Measurements from ENCODE around the gene PSTPIP1. TPM values are rescaled to one million over a fixed set of nuclear protein-coding genes. Genes with fewer than 3 reads are reported as not detected.
A peak's percentile ranks its signal among the peaks of the same experiment; 100 is the strongest.

The PSTPIP1 gene
- total and polyA plus RNA-seq, 2 of the 13 experiments (the other 11 are each of a cell fraction or from before 2014, with no cell fraction given), result 4.4 to 8.7 TPM

DNA sequence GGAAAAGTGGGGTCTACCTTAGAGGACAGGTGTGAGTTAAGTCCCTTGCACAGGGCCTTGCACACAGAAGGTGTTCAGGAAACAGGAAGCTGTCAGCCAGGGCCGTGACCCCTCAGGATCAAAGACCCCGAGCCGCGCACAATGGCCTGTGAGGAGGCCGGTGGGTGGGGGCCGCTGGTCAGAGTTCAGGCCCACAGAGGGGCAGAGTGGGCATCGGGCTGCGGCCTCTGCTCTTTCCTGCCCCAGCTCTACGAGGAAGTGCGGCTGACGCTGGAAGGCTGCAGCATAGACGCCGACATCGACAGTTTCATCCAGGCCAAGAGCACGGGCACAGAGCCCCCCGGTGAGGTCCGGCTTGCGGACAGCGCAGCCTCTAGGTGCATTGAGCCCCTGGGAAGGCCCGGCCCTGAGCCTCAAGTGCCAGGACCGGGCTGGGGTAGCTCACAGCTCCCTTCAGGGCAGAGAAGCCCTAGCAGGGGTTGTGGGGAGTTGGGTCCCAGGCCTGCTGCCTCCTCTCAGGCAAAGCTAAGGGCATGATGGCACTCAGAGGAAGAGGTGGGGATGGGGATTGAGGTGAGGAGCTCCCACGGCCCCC is 37.2 kb downstream of the PSTPIP1 start (continued):
- TF ChIP-seq, protein P1, sequence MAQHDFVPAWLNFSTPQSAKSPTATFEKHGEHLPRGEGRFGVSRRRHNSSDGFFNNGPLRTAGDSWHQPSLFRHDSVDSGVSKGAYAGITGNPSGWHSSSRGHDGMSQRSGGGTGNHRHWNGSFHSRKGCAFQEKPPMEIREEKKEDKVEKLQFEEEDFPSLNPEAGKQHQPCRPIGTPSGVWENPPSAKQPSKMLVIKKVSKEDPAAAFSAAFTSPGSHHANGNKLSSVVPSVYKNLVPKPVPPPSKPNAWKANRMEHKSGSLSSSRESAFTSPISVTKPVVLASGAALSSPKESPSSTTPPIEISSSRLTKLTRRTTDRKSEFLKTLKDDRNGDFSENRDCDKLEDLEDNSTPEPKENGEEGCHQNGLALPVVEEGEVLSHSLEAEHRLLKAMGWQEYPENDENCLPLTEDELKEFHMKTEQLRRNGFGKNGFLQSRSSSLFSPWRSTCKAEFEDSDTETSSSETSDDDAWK (CRISPR knock-in tag; IDR thresholded peaks at IDR 0.05), result no peak
- TF ChIP-seq IRF2 (CRISPR knock-in tag; IDR thresholded peaks at IDR 0.05) (peak; percentile 44; the same call in 1 of the 2 replicates), EHMT2 (IDR thresholded peaks at IDR 0.05; ENCODE audit: borderline replicate concordance, low read depth, low read length) (no peak), ELF3 (CRISPR knock-in tag; IDR thresholded peaks at IDR 0.05) (peak; percentile 94), GATAD1 (CRISPR knock-in tag; IDR thresholded peaks at IDR 0.05) (peak; percentile 57), ZNF572 (CRISPR knock-in tag; IDR thresholded peaks at IDR 0.05) (0 out of 2 replicates have a peak, but pooled peaks have one; percentile 66), FOSL1 (CRISPR knock-in tag; IDR thresholded peaks at IDR 0.05; ENCODE audit: borderline replicate concordance) (no peak), MIER3 (CRISPR knock-in tag; IDR thresholded peaks at IDR 0.05; ENCODE audit: borderline replicate concordance) (no peak), KDM6A (CRISPR knock-in tag; IDR thresholded peaks at IDR 0.05; ENCODE audit: low read depth) (0 out of 2 replicates have a peak, but pooled peaks have one; percentile 35), ZNF235 (CRISPR knock-in tag; IDR thresholded peaks at IDR 0.05; ENCODE audit: borderline replicate concordance) (no peak), THAP11 (CRISPR knock-in tag; IDR thresholded peaks at IDR 0.05) (peak; percentile 51; the same call in 1 of the 2 replicates), IKZF1 (IDR thresholded peaks at IDR 0.05) (no peak), HOXA5 (CRISPR knock-in tag; IDR thresholded peaks at IDR 0.05) (no peak), RORA (CRISPR knock-in tag; IDR thresholded peaks at IDR 0.05) (no peak), ZNF296 (CRISPR knock-in tag; conservative IDR thresholded peaks at IDR 0.05) (peak; percentile 89; the same call in 1 of the 2 replicates), GABPB1 (CRISPR knock-in tag; IDR thresholded peaks at IDR 0.05) (peak; percentile 88), RBM22 (optimal IDR thresholded peaks at IDR 0.05; ENCODE audit: low read length) (no peak), ZNF619 (CRISPR knock-in tag; IDR thresholded peaks at IDR 0.05) (0 out of 2 replicates have a peak, but pooled peaks have one; percentile 26), TCF7L2 (IDR thresholded peaks at IDR 0.05; ENCODE audit: low read depth, low read length) (peak; percentile 64), HMG20A (CRISPR knock-in tag; IDR thresholded peaks at IDR 0.05; ENCODE audit: borderline replicate concordance) (peak; percentile 45; the same call in 1 of the 2 replicates)
- TF ChIP-seq, protein P2, sequence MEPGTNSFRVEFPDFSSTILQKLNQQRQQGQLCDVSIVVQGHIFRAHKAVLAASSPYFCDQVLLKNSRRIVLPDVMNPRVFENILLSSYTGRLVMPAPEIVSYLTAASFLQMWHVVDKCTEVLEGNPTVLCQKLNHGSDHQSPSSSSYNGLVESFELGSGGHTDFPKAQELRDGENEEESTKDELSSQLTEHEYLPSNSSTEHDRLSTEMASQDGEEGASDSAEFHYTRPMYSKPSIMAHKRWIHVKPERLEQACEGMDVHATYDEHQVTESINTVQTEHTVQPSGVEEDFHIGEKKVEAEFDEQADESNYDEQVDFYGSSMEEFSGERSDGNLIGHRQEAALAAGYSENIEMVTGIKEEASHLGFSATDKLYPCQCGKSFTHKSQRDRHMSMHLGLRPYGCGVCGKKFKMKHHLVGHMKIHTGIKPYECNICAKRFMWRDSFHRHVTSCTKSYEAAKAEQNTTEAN (CRISPR knock-in tag; conservative IDR thresholded peaks at IDR 0.05), result peak; percentile 86
- TF ChIP-seq, protein P3, sequence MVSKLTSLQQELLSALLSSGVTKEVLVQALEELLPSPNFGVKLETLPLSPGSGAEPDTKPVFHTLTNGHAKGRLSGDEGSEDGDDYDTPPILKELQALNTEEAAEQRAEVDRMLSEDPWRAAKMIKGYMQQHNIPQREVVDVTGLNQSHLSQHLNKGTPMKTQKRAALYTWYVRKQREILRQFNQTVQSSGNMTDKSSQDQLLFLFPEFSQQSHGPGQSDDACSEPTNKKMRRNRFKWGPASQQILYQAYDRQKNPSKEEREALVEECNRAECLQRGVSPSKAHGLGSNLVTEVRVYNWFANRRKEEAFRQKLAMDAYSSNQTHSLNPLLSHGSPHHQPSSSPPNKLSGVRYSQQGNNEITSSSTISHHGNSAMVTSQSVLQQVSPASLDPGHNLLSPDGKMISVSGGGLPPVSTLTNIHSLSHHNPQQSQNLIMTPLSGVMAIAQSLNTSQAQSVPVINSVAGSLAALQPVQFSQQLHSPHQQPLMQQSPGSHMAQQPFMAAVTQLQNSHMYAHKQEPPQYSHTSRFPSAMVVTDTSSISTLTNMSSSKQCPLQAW (CRISPR knock-in tag; IDR thresholded peaks at IDR 0.05), result peak; percentile 64; the same call in 1 of the 2 replicates
- TF ChIP-seq, protein P4, sequence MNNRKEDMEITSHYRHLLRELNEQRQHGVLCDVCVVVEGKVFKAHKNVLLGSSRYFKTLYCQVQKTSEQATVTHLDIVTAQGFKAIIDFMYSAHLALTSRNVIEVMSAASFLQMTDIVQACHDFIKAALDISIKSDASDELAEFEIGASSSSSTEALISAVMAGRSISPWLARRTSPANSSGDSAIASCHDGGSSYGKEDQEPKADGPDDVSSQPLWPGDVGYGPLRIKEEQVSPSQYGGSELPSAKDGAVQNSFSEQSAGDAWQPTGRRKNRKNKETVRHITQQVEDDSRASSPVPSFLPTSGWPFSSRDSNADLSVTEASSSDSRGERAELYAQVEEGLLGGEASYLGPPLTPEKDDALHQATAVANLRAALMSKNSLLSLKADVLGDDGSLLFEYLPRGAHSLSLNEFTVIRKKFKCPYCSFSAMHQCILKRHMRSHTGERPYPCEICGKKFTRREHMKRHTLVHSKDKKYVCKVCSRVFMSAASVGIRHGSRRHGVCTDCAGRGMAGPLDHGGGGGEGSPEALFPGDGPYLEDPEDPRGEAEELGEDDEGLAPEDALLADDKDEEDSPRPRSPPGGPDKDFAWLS (CRISPR knock-in tag; IDR thresholded peaks at IDR 0.05; ENCODE audit: borderline replicate concordance), result no peak
- TF ChIP-seq, protein P5, sequence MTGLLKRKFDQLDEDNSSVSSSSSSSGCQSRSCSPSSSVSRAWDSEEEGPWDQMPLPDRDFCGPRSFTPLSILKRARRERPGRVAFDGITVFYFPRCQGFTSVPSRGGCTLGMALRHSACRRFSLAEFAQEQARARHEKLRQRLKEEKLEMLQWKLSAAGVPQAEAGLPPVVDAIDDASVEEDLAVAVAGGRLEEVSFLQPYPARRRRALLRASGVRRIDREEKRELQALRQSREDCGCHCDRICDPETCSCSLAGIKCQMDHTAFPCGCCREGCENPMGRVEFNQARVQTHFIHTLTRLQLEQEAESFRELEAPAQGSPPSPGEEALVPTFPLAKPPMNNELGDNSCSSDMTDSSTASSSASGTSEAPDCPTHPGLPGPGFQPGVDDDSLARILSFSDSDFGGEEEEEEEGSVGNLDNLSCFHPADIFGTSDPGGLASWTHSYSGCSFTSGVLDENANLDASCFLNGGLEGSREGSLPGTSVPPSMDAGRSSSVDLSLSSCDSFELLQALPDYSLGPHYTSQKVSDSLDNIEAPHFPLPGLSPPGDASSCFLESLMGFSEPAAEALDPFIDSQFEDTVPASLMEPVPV (CRISPR knock-in tag; IDR thresholded peaks at IDR 0.05), result peak; percentile 53; the same call in 1 of the 2 replicates

Measured in HepG2 (cell line).